ENCODE results near the gene HJV. TPM values are rescaled to one million over a fixed set of nuclear protein-coding genes. Genes with fewer than 3 reads are reported as not detected.

The HJV gene
- total RNA-seq, 1 experiment from 2014 or later, result 1.2 TPM

GRCh38 chr1:145993618-145994390 is 27.7 kb downstream of the HJV start:
- DNase-seq (ENCODE audit: low read depth), result no peak

- DNase-seq (ENCODE audit: low read depth), result no peak
These were observed 28.4 kb downstream of the HJV start for GRCh38 chr1:145992958-145993617.

- DNase-seq (ENCODE audit: low read depth), result no peak
These were observed 29.0 kb downstream of the HJV start for GRCh38 chr1:145992502-145992936.

- DNase-seq (ENCODE audit: low read depth), result no peak
These were observed 29.7 kb downstream of the HJV start for GRCh38 chr1:145991735-145992412.

GRCh38 chr1:145990249-145990855 is 31.2 kb downstream of the HJV start:
- DNase-seq (ENCODE audit: low read depth), result no peak

- DNase-seq (ENCODE audit: low read depth), result no peak
These were observed 32.8 kb downstream of the HJV start for GRCh38 chr1:145988773-145989172.

GRCh38 chr1:145987926-145988325 is 33.6 kb downstream of the HJV start:
- no peak for DNase-seq (ENCODE audit: low read depth)

- no peak for DNase-seq (ENCODE audit: low read depth)
These were observed 35.0 kb downstream of the HJV start for GRCh38 chr1:145986551-145986950.

- DNase-seq (ENCODE audit: low read depth), result peak; percentile 94
These were observed 35.8 kb downstream of the HJV start for GRCh38 chr1:145985502-145986439.

- DNase-seq (ENCODE audit: low read depth), result no peak
These were observed 36.4 kb downstream of the HJV start for GRCh38 chr1:145985129-145985501.

GRCh38 chr1:145983960-145984830 is 37.3 kb downstream of the HJV start:
- DNase-seq (ENCODE audit: low read depth), result peak; percentile 44

GRCh38 chr1:145983206-145983675 is 38.3 kb downstream of the HJV start:
- peak; percentile 92 for DNase-seq (ENCODE audit: low read depth)

GRCh38 chr1:145982010-145982723 is 39.4 kb downstream of the HJV start:
- no peak for DNase-seq (ENCODE audit: low read depth)

GRCh38 chr1:145980457-145980994 is 41.0 kb downstream of the HJV start:
- DNase-seq (ENCODE audit: low read depth), result no peak

- DNase-seq (ENCODE audit: low read depth), result peak; percentile 55
These were observed 41.6 kb downstream of the HJV start for GRCh38 chr1:145979746-145980456.

GRCh38 chr1:145978854-145979745 is 42.4 kb downstream of the HJV start:
- peak; percentile 100 for DNase-seq (ENCODE audit: low read depth)

GRCh38 chr1:145978471-145978853 is 43.1 kb downstream of the HJV start:
- no peak for DNase-seq (ENCODE audit: low read depth)

Data from LHCN-M2 (cell line).